ENCODE measurements around the gene EFEMP2.

Gene EFEMP2

GRCh38 chr11:65872586-65873317 lies at the start of gene EFEMP2:
EFEMP2 (minus strand) TSS chr11:65872800; CDS start chr11:65872354, 446 bp downstream.
- DNase-seq: no peak

DNA sequence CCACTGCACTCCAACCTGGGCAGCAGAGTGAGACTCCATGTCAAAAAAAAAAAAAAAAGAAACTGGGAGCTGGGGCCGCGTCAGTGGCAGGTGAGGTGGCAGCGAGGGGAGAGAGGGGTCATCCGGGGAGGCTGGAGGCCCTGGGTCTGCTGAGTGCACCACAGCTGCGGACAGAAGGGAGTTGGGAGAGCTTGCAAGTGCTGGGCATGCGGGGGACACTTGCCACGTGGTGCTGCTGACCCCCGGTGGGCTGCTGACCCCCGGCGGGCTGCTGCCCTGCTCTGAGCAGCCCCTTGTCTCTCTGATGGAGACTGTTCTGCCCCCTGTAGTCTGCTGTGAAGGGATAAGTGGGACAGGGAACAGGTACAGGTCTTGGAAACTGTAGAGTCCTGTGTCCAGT lies 49.3 kb upstream of the EFEMP2 start:
- DNase-seq: no peak

- DNase-seq: no peak
Observed at GRCh38 chr11:65921033-65921555, 48.5 kb upstream of the EFEMP2 start.

GRCh38 chr11:65920372-65920802 lies 47.8 kb upstream of the EFEMP2 start:
- DNase-seq: no peak

GRCh38 chr11:65919573-65920371 lies 47.2 kb upstream of the EFEMP2 start:
- DNase-seq: no peak

DNA sequence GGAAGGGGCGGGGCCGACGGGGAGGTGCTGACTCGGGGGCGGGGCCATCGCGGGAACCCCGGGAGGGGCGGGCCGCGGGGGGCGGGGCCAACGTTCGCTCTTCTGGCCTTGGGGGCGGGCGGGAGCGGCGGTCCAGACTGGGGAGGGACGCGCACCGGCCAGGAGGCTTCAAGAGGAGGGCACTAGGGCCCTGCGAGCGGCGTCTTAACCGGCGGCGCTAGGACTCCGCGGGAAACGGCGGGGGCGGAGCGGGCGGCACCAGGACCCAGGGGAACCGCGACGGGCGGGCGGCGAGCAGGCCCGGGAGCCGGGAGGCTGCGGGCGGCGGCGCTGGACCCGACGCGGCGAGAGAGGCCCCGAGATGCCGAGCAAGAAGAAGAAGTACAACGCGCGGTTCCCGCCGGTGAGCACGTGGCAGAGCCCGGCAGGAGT lies 46.6 kb upstream of the EFEMP2 start, which contains the start of gene DRAP1:
Gene DRAP1, plus strand, starts transcription at position 286 of the 432 bp plus-strand sequence. Its CDS starts 76 bp downstream, at position 362.
- DNase-seq: peak; percentile 97 to 98

GRCh38 chr11:65918211-65919140 lies 45.9 kb upstream of the EFEMP2 start, which contains the start of gene C11orf68:
C11orf68 (minus strand) TSS chr11:65919062; CDS start chr11:65919031, 31 bp downstream.
- peak in 1 of 2 donors; percentile 35 for DNase-seq

- DNase-seq: no peak
Observed at GRCh38 chr11:65917434-65918210, 45.0 kb upstream of the EFEMP2 start.

- DNase-seq: no peak
Observed at GRCh38 chr11:65917077-65917433, 44.5 kb upstream of the EFEMP2 start.

DNA sequence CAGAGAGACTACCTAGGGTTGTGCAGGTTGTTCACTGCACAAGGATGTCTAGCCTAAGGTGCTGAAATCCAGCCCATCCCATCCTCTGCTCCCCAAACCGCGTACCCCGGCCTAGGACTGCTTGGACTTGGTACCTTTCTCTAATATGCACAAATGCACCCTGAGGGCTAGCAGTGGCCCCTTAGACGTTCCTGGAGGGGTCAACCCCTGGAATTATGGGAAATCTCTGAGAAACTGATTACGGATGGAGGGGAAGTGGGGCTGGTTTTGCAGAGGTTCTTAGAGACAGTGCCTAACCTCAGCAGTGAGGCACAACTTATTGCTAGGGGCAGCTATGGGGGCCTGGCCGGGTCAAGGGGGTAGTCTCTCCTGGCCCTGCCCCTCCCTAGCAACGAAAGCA lies 43.8 kb upstream of the EFEMP2 start:
- DNase-seq: no peak

GRCh38 chr11:65915821-65916251 lies 43.2 kb upstream of the EFEMP2 start:
- peak in 1 of 2 donors; percentile 52 for DNase-seq

DNA sequence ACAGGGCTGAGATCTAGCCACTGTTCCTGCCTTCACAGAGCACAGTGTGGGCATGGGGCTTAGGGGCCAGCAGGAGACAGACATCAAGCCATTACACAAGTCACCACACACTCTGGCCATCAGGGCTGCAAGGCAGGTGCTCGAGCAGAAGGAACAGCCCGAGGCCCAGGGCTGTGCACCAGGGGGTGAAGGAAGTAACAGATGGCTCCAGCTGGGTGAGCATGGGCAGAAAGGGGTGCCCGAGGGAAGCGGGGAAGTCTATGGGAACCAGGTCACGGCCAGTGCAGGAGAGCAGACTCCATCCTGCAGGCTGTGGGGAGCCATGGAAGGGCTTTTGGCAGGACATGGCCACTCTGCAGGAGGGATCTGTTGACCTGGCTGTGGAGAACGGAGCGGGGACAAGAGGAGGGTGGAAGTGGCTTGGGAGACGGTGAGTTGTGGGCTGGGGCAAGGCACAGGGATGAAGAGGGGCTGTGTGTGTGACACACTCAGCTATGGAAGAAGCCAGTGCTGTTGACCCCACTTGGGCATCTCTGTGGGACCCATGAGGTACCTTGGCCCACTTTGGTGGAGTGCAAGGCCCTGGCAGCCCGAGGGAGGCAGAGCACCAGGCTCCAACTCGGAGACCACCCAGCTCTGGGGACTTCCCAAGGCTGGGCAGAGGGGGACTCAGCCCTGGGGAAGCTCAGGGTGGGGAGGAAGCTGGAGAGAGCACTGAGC lies 42.7 kb upstream of the EFEMP2 start:
- DNase-seq: no peak

- peak; percentile 30 to 60 for DNase-seq
Observed at GRCh38 chr11:65912845-65913244, 40.2 kb upstream of the EFEMP2 start.

GRCh38 chr11:65911682-65912568 lies 39.3 kb upstream of the EFEMP2 start:
- DNase-seq: no peak

- no peak for DNase-seq
Observed at GRCh38 chr11:65907878-65908277, 35.3 kb upstream of the EFEMP2 start.

DNA sequence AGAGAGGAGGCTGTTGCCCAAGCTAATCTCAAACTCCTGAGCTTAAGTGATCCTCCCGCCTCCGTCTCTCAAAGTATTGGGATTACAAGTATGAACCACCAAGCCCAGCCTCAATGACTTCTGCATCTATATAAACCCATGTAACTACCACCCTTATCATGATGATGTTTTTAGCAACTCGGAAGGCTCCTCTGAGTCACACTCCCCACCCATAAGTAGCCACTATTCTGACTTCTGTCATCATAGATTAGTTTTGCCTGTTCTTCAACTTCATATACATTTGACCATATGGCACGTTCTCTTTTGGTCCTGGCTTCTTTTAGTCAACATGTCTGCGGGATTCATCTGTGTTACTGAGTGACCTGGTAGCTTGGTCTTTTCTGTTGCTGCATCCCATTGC lies 34.0 kb upstream of the EFEMP2 start:
- no peak for DNase-seq

DNA sequence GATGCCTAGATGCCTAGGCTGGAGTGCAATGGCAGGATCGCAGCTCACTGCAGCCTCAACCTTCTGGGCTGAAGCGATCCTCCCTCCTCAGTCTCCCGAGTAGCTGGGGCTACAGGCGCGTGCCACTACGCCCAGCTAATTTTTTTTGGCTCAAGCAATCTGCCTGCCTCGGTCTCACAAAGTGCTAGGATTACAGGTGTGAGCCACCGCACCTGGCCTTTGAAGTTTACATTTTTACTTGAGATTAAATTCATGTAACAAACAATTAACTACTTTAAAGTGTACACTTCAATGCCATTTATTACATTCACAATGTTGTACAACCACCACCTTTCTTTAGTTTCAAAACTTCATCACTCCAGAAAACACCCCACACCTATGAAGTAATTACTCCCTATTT lies 31.1 kb upstream of the EFEMP2 start:
- DNase-seq: no peak

GRCh38 chr11:65903068-65903481 lies 30.5 kb upstream of the EFEMP2 start:
- DNase-seq: no peak

DNA sequence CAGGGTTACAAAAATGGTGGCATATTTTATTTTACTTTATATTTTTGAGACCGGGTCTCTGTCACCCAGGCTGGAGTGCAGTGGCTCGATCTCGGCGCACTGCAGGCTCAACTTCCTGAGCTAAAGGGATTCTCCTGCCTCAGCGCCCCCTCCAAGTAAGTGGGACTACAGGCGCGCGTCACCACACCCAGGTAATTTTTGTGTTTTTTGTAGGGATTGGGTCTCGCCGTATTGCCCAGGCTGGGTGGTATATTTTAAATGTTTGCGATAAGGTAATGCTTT lies 28.2 kb upstream of the EFEMP2 start:
- DNase-seq: no peak

Data from inflammatory macrophage treated with lipopolysaccharide for 1 hour (primary cell).